ENCODE data around the gene INO80B.

GRCh38 chr2:74457549-74458131, 2.8 kb downstream of the INO80B start:
- no peak for TF ChIP-seq CTCF (IDR thresholded peaks at IDR 0.05)
- no peak for TF ChIP-seq REST (IDR thresholded peaks at IDR 0.05; ENCODE audit: insufficient read depth in 1 of 2, low read depth in 2 of 2, low read length in 1 of 2)
- peak; percentile 59; the same call in 1 of the 2 replicates for TF ChIP-seq POLR2AphosphoS5 (IDR thresholded peaks at IDR 0.05; ENCODE audit: low read depth, low read length)
